GM19238 (cell line): ENCODE results near the gene ZNF358.
A peak's percentile ranks its signal among the peaks of the same experiment; 100 is the strongest.

Experiments
- DNase-seq: peaks from one replicate; pipeline ENCODE4 v3.0.0; 2011; ENCODE audit warnings: low spot score; ENCODE audit not compliant: insufficient read length

Gene ZNF358

DNA sequence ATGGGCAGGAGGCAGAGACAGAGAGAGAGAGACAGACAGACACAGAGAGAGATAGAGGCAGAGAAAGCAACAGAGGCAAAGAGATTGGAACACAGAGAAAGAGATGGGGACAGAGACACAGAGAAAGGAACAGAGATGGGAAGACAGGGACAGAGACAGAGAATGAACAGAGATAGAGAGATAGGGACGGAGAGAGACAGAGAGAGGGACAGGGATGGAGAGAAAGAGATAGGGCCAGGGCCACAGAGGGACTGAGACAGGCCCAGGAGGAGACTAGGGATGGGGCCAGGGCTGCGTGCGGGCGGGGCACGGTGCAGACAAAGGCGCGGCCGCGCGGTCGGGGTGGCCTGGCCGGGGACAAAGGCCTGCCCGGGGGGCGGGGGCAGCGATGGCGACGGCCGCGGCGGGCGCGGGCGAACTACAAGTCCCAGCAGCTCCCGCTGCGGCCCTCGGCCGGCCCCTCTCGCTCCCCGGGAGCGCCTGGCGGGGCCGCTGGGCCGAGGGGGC lies at the start of gene ZNF358:
Gene ZNF358, plus strand, starts transcription at position 459 of the 507 bp plus-strand sequence. CDS start 3,140 bp downstream, outside the sequence.
- DNase-seq, result peak; percentile 88

DNA sequence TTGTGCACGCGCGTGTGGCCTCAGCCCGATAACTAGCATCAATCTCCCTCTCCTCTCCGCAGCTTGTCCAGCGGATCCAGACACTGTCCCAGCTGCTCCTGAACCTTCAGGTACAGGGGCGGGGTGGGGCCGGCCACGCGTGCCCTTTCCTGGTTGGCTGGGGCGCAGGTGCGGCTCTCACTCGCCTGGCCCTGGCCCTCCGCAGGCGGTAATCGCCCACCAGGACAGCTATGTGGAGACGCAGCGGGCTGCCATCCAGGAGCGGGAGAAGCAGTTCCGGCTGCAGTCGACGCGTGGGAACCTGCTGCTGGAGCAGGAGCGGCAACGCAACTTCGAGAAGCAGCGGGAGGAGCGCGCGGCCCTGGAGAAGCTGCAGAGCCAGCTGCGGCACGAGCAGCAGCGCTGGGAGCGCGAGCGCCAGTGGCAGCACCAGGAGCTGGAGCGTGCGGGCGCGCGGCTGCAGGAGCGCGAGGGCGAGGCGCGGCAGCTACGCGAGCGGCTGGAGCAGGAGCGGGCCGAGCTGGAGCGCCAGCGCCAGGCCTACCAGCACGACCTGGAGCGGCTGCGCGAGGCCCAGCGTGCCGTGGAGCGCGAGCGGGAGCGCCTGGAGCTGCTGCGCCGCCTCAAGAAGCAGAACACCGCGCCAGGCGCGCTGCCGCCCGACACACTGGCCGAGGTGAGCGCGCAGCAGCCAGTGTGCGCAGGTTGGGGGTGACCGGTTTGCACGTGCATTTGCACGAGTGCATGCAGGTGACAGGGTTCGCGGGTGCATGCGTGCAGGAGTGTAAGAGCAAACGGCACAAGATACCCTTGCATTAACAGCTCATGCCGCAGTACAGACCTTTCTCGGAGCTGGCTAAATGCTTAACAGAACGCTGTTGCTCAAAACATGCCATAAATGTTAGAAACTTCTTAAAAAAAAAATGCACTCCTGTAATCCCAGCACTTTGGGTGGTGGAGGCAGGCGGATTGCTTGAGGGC lies 48.6 kb upstream of the ZNF358 start:
- DNase-seq, result no peak

DNA sequence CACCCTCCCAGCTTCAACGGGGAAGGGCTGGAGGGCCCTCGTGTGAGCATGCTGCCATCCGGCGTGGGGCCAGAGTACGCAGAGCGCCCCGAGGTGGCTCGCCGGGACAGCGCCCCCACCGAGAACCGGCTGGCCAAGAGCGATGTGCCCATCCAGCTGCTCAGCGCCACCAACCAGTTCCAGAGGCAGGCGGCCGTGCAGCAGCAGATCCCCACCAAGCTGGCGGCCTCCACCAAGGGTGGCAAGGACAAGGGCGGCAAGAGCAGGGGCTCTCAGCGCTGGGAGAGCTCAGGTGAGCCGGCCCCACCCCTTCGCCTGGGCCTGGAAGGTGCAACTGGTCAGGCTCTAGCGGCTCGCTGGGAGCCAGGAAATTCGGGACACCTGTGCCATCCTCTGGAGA lies 47.1 kb upstream of the ZNF358 start:
- DNase-seq, result no peak

DNA sequence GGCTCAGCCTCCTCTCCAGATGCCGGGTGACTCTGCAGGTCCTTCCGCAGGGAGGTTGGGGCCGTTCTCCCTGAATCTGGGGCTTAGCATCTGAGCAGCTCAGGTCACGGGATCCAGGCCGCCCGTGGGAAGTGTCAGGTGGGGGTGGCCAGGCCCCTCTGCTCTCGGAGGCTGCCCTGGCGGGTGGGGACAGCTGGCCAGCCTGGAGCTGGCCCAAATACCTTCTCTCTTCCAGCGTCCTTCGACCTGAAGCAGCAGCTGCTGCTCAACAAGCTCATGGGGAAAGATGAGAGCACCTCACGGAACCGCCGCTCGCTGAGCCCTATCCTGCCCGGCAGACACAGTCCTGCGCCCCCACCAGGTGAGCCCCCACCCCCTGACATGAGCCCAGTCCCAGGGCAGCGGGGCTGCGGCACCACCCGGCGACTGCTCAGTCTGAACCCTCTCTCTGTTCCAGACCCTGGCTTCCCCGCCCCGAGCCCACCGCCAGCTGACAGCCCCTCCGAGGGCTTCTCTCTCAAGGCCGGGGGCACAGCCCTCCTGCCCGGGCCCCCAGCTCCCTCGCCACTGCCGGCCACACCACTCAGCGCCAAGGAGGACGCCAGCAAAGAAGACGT lies 46.1 kb upstream of the ZNF358 start:
- DNase-seq, result no peak

DNA sequence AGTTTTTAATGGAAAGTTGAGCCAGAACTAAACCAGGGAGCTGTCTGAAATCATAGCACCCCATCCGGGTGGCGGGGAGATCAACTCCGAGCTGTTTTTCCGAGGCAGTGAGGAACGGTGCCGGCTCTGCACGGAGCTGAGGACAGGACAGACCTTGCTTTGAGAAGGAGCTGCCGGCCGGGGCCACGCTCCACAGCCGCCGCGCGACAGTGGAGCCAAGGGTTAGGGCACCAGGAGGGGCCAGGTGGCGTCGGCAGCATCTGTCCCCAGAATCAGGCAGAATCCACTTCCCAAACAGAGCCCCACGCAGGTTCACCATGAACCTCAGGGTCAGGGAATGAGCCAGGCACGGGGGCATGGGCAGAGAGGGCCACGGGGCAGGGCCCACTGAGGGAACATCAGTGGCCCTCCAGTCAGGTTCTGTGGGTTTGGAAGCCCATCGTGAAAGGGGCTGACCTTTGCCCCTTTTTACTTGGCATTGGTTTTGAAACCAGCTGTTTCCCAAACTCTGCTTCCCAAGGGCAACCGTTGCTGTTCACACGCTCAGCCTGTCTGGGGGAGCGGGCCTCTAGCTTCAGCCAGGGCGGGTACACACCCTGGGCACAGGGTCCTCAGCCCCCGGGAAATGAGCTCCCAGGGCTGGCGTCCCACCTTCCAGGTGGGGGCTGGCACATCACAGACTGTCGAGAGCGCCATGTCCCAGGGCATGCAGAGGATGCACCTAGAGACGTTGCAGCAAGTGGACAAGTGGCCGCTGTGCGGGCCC lies 45.2 kb upstream of the ZNF358 start:
- no peak for DNase-seq

DNA sequence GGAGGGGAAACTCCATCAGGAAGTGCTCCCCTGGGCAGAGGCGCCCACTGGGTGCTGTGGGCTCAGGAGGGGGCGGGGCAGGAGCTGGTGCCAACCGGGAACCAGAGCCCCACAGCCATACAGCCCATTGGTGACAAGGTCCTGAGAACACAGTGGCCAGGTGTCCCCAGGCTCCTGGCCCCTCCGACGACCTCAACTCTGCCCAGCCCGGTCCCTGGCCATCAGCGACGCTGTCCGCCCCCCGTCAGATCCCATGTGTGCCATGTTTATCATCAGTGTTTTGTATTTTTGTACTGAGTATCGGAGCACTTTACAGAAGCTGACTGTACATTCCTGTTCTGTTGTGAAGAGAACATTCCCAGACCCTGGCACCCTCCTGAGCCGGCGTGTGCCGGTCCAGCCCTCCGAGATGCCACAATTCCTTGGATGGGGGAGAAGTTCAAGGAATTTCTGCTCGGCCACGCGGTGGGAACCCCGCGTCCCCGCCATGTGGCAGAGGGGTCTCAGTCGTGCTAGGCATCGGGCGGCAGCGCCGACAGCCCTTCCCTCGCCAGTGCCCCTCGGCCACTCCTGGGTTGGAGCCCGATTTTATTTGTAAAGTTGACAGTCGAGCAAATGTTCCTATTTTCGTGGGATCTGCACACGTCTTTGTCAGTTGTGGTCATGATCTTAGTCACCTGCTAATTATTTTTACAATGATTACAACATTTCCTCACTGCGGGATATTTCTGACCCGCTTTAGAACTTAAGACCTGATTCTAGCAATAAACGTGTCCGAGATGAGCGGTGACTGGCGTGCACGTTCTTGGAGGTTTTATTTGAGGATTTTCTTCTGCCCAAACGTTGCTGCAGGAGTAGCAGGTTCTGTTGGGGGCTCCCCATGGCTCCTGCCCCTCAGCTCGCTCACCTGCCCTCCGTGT lies 43.9 kb upstream of the ZNF358 start:
- DNase-seq, result no peak

DNA sequence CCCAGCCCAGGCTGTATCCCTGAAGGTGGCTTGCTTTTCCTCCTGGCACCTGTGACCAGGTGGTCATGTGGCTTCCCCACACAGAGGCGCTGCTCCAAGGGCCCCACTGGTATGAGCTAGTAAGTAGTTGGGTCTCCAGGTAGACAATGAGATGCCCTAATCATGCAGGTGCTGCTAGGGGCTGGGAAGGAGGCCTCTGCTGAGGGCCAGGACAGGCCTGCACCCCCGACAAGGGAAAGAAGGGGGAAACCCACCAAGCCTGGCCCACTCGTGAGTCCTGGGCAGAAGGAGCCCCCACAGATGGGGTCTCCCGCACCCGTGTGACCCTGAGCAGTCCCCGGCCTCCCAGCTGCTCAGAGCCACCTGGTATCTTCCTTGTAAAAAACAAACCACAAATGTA lies 40.2 kb upstream of the ZNF358 start:
- no peak for DNase-seq

DNA sequence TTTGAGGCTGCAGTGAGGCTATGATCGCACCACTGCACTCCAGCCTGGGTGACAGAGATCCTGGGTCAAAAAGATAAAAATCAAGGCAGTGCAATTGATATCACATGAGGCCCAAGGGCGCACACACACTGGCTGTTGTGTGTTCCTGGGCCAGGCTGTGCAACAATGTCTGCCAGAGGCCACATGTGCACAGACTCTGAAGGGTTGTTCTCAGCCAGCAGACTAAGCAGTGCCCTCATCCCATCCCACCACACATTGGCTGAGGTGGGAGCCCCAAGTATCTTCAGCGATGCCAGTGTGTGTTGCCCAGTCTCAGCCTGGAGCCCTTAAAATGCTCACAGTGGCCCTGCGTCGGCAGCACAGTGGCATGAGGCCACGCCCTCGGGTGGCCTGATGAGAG lies 39.7 kb upstream of the ZNF358 start:
- no peak for DNase-seq

DNA sequence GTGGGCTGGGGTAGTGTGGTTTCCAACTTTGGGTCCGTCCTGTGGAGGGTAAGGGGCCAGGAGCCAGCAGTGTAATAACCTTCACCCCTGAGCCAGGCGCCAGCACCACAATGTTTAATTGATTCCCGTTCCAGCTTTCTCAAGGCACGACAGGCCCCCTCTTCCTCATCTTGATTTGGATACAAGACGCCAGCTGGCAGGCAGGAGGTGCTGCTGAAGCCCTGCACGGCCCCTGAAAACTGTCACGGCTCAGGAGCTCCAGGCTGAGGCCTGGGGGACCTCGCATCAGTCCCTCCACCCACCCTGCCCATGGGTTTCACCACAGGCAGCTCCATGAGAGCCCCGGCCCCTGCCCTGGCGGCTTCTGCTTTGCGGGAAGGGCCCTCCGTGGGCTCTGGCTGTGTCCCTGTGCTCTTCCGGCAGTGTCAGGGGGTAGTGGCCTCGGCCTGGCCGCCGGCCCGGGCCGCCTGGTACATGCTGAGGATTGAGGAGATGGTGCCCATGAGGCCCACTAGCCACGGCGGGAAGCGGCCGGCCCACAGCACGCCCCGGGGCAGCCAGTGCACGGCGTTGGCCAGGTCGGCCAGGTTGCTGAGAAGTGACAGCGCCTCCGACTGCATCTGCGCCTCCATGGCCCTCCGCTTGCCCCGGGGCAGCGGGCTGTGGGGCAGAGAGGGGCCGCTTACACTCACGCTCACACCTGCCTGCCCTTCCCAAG lies 39.0 kb upstream of the ZNF358 start:
- no peak for DNase-seq

DNA sequence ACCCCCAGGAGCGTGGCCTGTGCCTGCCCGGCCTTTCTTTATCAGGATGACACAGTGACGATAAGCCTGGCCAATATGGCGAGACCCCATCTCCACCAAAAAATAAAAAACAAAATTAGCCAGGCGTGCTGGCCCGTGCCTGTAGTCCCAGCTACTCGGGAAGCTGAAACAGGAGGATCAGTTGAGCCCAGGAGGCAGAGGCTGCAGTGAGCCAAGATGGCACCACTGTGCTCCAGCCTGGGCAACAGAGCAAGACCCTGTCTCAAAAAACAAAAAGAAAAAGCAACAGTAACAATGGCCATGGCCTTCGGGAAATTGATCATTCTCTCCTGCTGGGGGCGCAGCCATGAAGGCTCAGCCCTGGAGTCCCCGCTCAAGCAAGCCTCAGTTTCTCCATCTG lies 38.1 kb upstream of the ZNF358 start:
- DNase-seq, result no peak

DNA sequence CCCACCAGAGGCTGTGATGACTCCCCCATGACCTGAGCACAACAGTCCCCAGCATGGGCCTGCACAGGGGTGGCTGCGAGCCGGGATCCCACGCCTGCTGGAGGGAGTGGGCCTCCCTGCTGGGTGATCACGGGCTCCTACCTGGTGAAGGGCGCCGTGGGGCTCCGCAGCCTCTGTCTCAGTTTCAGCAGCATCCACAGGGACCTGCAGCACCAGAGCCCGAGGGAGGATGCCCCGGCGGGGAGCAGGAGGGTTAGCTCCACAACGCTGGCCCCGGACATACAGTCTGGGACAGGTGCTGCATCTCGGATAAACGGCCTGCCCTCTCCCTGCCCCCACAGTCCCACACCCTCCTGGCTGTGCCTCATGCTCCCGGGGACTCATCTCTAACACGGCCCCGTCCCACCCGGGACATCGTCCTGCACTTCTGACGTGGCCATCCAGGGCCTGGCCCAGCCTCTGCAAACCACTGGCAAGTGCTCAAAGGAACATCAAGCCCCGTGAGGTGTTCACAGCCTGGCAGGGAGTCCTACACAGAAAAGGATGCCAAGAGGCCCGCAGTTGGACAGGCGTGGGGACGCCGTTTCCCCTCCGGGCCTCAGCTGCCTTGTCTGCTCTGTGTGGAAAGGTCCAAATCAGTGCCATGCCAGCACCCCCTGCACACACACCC lies 37.6 kb upstream of the ZNF358 start:
- no peak for DNase-seq

DNA sequence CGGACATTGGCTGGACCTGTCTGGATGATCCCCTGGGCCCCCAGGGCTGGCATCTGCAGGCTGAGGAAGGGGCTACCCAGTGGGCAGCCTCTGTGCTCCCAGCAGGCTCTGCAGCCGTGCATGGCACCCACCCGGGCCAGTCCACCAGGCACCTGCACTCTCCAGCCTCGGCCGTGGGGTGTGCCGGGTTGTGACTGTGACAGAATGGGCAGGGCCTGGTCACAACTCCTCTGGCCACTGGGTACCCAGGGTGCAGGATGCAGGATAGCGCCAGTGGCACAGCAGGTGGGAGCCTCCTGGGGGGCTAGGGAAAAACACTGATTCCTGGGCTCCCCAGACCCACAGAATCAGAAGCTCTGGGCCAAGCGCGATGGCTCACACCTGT lies 37.1 kb upstream of the ZNF358 start:
- DNase-seq, result no peak

DNA sequence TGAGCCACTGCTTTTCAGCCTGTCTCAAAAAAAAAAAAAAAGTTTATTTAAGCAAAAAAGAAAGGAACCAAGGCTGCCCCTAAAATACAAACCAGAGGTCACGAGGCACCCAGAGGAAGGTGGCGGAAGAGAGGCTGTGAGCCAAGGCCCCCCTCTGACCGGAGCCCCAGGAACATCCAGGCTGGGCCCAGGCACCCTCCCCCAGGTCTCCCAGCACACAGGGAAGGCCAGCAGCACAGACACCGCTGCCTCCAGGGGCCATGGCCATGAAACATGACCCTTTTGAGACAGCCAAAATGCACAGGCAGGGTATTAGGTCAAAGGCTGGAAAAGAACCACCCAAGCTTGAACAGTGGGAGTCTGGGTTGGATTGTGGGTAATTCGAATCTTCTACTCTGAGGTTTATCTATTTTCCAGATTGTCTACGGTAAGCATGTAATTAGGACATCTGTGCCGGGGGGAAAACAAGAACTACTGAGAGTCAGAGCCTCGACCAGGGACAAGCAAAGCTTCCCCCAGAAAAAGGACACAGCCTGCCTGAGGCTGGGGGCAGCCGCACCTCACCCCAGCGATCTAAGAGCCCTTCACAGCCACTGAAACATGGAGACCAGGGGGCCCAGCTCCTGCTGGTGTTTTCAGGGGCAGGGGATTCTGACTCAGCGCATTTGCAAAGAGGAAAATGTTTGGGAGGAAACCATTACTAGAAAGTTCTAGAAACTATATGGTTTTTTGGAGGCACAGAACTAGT lies 35.5 kb upstream of the ZNF358 start:
- no peak for DNase-seq

DNA sequence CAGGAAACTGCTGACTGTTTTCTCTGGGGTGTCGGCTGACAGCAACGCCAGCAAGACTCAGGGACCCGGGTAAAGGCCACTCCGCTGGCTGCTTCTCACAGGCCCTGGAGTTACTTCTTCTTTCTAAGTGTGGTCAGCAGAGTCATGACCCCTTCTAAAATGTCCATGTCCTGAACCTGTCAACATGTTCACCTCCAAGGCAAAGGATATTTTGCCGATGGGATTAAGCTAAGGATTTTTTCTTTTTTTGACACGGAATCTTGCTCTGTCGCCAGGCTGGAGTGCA lies 35.0 kb upstream of the ZNF358 start:
- no peak for DNase-seq

DNA sequence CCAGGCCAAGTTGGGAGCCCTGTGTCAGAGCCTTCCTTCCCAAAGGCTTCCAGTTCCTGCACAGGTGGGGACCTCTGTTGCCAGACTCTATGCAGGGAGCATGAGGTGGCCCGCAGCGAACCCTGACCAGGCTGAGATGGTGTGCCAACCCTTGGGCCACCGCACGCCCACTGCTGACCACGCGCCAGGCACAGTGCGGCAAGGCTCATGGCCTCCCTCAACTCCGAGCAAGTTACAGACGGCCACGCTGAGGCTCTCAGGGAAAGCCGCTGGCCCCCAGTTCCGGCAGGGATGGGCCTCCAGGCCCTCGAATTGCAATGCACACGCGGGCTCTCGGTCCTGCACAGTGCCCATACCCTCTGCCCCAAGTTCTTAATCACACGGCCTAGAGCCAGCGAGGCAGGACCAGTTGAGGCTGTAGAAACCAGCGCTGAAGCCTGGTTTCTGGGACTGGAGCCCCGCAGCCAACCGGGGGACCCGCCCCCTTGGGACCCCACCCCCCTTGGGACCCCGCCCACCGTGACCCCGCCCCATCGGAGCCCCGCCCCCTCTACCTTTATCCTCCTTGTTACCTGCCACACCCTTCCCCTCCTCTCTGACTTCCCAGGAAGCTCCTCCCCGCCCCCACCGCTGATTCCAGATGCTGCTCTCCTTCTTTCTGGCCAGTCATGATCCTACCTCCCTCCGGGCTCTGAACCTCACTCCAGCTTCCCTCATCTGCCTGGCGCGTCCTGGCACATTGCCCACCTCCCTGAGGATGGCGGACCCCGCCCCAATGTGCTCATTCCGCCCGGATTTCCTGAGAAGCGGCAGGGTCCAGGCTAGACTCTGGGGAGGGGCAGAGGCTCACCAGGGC lies 33.1 kb upstream of the ZNF358 start:
- no peak for DNase-seq

DNA sequence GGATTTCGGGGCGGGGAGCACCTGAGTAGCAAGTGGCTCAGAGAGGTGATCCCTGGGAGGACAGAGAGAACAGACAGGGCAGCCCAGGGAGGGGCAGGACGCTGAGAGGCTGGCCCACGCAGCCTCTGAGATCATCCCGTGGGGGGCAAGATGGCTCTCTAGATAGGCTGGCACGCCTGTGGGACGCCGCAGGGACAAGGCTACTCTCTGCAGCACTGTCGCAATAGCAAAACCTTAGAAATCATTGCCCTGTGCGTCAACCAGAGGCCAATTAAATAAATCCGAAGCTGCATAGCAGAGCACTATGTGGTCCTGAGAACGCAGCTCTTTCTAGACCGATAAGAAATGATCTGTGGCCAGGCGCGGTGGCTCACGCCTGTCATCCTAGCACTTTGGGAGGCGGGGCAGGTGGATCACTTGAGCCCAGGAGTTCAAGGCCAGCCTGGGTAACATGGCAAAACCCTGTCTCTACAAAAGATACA lies 32.1 kb upstream of the ZNF358 start:
- no peak for DNase-seq

DNA sequence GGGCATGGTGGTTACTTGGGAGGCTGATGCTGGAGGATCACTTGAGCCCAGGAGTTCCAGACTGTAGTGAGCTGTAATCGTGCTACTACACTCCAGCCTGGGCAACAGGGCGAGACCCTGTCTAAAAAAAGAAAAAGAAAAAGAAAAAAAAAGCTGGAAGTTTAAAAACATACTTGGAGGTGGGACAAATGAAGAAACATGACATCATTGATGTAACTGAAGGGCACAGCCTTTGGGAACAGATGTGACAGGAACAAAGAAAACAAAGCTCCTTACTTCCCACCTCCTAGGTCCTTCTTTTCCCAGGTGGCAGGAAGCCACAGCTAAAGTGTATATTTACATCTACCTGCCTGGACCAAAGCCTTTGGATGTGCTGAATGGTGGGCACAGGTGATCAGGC lies 29.0 kb upstream of the ZNF358 start:
- DNase-seq, result no peak
